ENCODE measurements around the gene CCNE1. TPM values are rescaled to one million over a fixed set of nuclear protein-coding genes. Genes with fewer than 3 reads are reported as not detected.

CCNE1 gene
- total and polyA plus RNA-seq, 10 of the 15 experiments (the other 5 are each of a cell fraction or from before 2014, with no cell fraction given), result 6.3 to 44.2 (median 35.8) TPM

- Histone ChIP-seq H3K9ac (ENCODE audit: control insufficient read depth, insufficient read depth, low read length) (no peak overlapping the region), H4K20me1 (ENCODE audit: control insufficient read depth, insufficient read depth) (no peaks in the 10 kb centered on the region), H3K27ac (ENCODE audit: control insufficient read depth, insufficient read depth) (no peak overlapping the region), H3K27me3 (replicated peaks in 1 of 2; ENCODE audit: control insufficient read depth in 2 of 2, insufficient read depth in 2 of 2, low read length in 1 of 2) (no peaks in the 10 kb centered on the region), H3K36me3 (ENCODE audit: control insufficient read depth in 2 of 2, insufficient read depth in 2 of 2, low read length in 1 of 2) (peaks cover 5 to 21% of the 10 kb centered on the region in 2 experiments), H3K79me2 (ENCODE audit: control insufficient read depth, insufficient read depth, low read length) (no peaks in the 10 kb centered on the region), H2AFZ (ENCODE audit: control insufficient read depth, low read depth, low read length) (no peak overlapping the region), H3K9me3 (replicated peaks; ENCODE audit: control insufficient read depth, insufficient read depth, low read length) (no peaks in the 10 kb centered on the region), H3K4me2 (ENCODE audit: control insufficient read depth, insufficient read depth) (no peak overlapping the region), H3K4me1 (ENCODE audit: control insufficient read depth, insufficient read depth, low read length) (no peaks in the 10 kb centered on the region), H3K4me3 (no peak overlapping the region)
- WGBS (ENCODE audit: insufficient coverage, insufficient replicate concordance, low lambda C conversion rate, missing lambda C conversion rate), result 97% methylated on average over 20 of the region's 20 CpGs
- RAD21 ChIA-PET (ENCODE audit: unreplicated experiment), result interaction anchor here (0.6 to 0.7 kb wide), 2 partner anchors 13 to 190 kb away, joined by 3 to 6 read pairs; no protein-coding TSS in a partner anchor
- in situ Hi-C loops (cut with MboI), result no loop called here
- CTCF ChIA-PET, result interaction anchor here (0.7 kb wide), 1 partner anchor 90 kb away, joined by 3 read pairs; no protein-coding TSS in a partner anchor
- POLR2A ChIA-PET, result interaction anchor here (0.6 kb wide), 1 partner anchor 834 kb away, joined by 4 read pairs; no protein-coding TSS in a partner anchor
- intact Hi-C loops (cut with micrococcal nuclease; ENCODE audit: unreplicated experiment), result no loop called here
- SMC1A ChIA-PET (ENCODE audit: uncharacterized antibody, unreplicated experiment), result interaction anchor here (0.5 kb wide), 1 partner anchor 131 kb away, joined by 3 read pairs; no protein-coding TSS in a partner anchor
- FAIRE-seq (no peak), ATAC-seq (no peak), DNase-seq (ENCODE audit: low read depth, low spot score) (no peak)
- no TSS peak for BruUV-seq (replicated peaks)
- TF ChIP-seq TARDBP (IDR thresholded peaks at IDR 0.05; ENCODE audit: borderline replicate concordance) (no peak), ESRRA (IDR thresholded peaks at IDR 0.05; ENCODE audit: low read length) (no peak), IRF3 (IDR thresholded peaks at IDR 0.05) (no peak), NBN (IDR thresholded peaks at IDR 0.05) (no peak), NFIC (IDR thresholded peaks at IDR 0.05; ENCODE audit: low read depth, low read length) (no peak), ZNF384 (IDR thresholded peaks at IDR 0.05; ENCODE audit: borderline replicate concordance, low read depth, low read length) (no peak), TCF7 (IDR thresholded peaks at IDR 0.05; ENCODE audit: borderline replicate concordance) (no peak), RELA (IDR thresholded peaks at IDR 0.05; ENCODE audit: borderline replicate concordance, partially characterized antibody) (no peak), STAT1 (conservative IDR thresholded peaks at IDR 0.05) (no peak), POLR2A (IDR thresholded peaks at IDR 0.05; ENCODE audit: low read depth, low read length) (no peak), ATF3 (IDR thresholded peaks at IDR 0.05; ENCODE audit: borderline replicate concordance, extremely low read depth, low read depth, low read length) (no peak), HDAC6 (IDR thresholded peaks at IDR 0.05; ENCODE audit: unreplicated experiment) (no peak), RUNX3 (IDR thresholded peaks at IDR 0.05; ENCODE audit: low read length) (no peak), TCF3 (IDR thresholded peaks at IDR 0.05; ENCODE audit: borderline replicate concordance, insufficient read depth, low read depth, low read length) (no peak), HDAC2 (IDR thresholded peaks at IDR 0.05) (no peak), EED (IDR thresholded peaks at IDR 0.05; ENCODE audit: low read depth) (no peak)
- TF ChIP-seq, protein P1, sequence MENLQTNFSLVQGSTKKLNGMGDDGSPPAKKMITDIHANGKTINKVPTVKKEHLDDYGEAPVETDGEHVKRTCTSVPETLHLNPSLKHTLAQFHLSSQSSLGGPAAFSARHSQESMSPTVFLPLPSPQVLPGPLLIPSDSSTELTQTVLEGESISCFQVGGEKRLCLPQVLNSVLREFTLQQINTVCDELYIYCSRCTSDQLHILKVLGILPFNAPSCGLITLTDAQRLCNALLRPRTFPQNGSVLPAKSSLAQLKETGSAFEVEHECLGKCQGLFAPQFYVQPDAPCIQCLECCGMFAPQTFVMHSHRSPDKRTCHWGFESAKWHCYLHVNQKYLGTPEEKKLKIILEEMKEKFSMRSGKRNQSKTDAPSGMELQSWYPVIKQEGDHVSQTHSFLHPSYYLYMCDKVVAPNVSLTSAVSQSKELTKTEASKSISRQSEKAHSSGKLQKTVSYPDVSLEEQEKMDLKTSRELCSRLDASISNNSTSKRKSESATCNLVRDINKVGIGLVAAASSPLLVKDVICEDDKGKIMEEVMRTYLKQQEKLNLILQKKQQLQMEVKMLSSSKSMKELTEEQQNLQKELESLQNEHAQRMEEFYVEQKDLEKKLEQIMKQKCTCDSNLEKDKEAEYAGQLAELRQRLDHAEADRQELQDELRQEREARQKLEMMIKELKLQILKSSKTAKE (IDR thresholded peaks at IDR 0.05; ENCODE audit: low read depth, poor library complexity, severe bottlenecking), result no peak
Observed at GRCh38 chr19:29823581-29824330, 12.0 kb downstream of the CCNE1 start.
